ENCODE data around the gene PRSS50. TPM values are rescaled to one million over a fixed set of nuclear protein-coding genes. Genes with fewer than 3 reads are reported as not detected.
"Not testable (repeated sequence)": the region's sequence is repeated elsewhere in the genome, so short reads cannot be mapped to it uniquely, and the experiment has no call there.

PRSS50 gene
- total RNA-seq, 1 donor from 2014 or later: not detected

DNA sequence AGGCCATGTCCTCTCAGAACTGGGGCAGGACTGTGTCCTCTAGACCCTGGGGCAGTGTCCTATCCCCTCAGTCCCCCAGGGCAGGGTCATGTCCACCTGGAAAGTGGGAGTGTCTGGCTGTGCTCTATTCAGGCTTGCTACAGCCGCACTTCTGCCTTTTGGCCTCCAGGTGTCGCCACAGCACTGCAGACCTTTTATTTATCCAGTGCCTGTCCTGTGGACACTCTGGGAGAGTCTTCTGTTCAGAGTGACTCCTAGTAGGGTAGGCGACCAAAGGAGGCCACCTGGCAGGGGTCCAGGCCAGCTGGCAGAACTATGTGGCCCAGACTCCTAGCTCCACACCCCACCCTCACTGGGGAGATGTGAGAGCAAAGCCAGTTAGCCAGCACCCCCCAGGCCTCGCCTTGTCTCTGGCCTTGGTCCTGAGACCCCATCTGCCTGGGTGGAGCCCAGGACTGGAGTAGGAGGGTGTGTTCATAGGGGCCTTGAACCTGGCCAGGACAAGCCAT lies 12.6 kb downstream of the PRSS50 start:
- TF ChIP-seq POLR2A (IDR thresholded peaks at IDR 0.05) (no peak), POLR2AphosphoS5 (IDR thresholded peaks at IDR 0.05; ENCODE audit: insufficient read depth in 1 of 2, low read depth in 1 of 2) (peak in 1 of 2 donors; percentile 25)
- TF ChIP-seq, protein P1, sequence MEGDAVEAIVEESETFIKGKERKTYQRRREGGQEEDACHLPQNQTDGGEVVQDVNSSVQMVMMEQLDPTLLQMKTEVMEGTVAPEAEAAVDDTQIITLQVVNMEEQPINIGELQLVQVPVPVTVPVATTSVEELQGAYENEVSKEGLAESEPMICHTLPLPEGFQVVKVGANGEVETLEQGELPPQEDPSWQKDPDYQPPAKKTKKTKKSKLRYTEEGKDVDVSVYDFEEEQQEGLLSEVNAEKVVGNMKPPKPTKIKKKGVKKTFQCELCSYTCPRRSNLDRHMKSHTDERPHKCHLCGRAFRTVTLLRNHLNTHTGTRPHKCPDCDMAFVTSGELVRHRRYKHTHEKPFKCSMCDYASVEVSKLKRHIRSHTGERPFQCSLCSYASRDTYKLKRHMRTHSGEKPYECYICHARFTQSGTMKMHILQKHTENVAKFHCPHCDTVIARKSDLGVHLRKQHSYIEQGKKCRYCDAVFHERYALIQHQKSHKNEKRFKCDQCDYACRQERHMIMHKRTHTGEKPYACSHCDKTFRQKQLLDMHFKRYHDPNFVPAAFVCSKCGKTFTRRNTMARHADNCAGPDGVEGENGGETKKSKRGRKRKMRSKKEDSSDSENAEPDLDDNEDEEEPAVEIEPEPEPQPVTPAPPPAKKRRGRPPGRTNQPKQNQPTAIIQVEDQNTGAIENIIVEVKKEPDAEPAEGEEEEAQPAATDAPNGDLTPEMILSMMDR (IDR thresholded peaks at IDR 0.05): peak; percentile 89 to 96 (median 94)
- DNase-seq (ENCODE audit: extremely low spot score in 2 of 2): no peak

DNA sequence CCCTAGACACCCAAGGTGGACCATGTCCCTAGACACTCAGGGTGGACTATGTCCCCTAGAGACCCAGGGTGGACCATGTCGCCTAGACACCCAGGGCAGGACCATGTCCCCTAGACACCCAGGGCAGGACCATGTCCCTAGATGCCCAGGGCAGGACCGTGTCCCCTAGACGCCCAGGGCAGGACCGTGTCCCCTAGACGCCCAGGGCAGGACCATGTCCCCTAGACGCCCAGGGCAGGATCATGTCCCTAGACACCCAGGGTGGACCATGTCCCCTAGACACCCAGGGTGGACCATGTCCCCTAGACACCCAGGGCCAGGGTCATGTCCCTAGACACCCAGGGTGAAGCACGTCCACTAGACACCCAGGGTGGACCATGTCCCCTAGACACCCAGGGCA lies 13.3 kb downstream of the PRSS50 start:
- H3K36me3 ChIP-seq: not testable (repeated sequence)

More for the DNA sequence above, 12.6 kb downstream of the PRSS50 start:
- H3K9me3 ChIP-seq: no peaks in the 10 kb centered on the region
- H3K27ac ChIP-seq: no peak overlapping the region
- no peak overlapping the region for H3K4me3 ChIP-seq
- intact Hi-C loops (cut with DNase I): loop anchor here (5.0 to 10.0 kb wide), 2 partner anchors 192 to 290 kb away; no protein-coding TSS in a partner anchor
- H3K4me1 ChIP-seq: peaks cover 37% of the 10 kb centered on the region
- H3K27me3 ChIP-seq: no peaks in the 10 kb centered on the region
- no peaks in the 10 kb centered on the region for H3K36me3 ChIP-seq

DNA sequence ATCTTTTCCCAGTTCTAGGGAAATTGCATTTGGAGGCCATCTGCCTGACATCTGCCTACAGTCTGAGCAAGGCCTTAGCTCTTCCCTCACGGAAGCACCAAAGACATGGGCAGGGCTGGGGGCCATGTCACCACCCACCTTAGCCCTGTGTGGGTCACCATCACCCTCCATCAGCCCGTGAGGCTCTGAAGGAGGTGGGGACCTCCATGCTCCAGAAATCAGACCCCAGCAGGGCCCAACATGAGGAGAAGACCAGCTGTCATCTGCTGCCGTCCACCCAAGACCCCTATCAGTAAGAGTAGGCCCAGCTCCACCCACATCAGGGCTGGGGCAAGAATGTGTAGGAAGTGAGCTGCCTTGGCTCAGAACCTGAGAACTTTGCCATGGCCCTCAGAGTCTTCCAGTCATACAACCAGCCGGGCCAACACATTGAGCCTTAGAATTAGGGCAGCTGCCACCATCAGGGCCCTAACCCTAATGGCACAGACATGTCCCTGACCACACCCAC lies 14.6 kb downstream of the PRSS50 start:
- Histone ChIP-seq H3K27ac (no peak overlapping the region), H3K4me1 (peaks cover 41% of the 10 kb centered on the region), H3K4me3 (no peak overlapping the region), H3K9me3 (no peaks in the 10 kb centered on the region), H3K36me3 (no peaks in the 10 kb centered on the region), H3K27me3 (no peaks in the 10 kb centered on the region)
- TF ChIP-seq POLR2AphosphoS5 (IDR thresholded peaks at IDR 0.05; ENCODE audit: insufficient read depth in 1 of 2, low read depth in 1 of 2) (no peak), POLR2A (IDR thresholded peaks at IDR 0.05) (no peak)
- TF ChIP-seq, protein P1 (IDR thresholded peaks at IDR 0.05): no peak
- intact Hi-C loops (cut with DNase I): loop anchor here (10.0 kb wide), 1 partner anchor 292 kb away; no protein-coding TSS in a partner anchor
- no peak for DNase-seq (ENCODE audit: extremely low spot score in 2 of 2)

More for the DNA sequence above, 13.3 kb downstream of the PRSS50 start:
- H3K9me3 ChIP-seq; H3K4me3 ChIP-seq; DNase-seq (ENCODE audit: extremely low spot score in 2 of 2); H3K27ac ChIP-seq; H3K27me3 ChIP-seq: not testable (repeated sequence)
- intact Hi-C loops (cut with DNase I): loop anchor here (10.0 kb wide), 1 partner anchor 290 kb away; no protein-coding TSS in a partner anchor
- H3K4me1 ChIP-seq: peaks cover 41% of the 10 kb centered on the region

DNA sequence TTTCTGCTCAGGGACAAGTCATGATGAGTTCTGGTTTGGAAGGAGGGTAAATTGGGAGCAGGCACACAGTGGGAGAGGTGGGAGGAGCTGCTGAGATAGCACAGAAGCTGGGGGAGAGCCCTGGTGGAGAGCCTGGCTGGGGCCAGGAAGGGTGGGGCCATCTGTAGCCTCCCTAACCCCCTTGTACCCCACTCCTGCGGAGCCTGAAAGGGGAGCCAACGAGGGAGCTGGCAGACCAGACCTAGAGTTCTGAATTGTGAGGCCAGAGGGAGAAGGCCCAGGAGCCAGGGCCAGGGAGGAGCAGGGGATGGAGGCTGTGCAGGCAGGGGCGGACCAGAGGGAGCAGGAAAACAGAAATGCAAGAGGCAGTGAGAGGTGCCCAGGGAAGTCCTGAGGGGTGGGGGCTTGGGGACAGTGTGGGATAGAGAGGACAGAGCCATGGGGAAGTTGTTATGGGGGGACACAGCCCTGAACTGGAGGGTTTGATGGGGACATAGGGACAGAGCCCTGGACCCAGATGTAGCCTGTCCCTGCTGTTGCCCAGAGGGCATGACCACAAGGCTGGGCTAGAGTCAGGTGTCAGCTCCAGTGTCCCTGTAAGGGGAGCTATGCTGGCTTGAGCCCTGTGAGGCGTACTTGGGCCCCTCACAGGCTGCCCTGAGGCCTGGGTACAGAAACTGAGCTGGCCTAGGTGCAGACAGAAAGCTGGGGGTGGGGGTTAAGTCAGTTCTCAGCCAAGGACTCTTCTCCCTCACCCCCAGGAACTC lies 15.2 kb downstream of the PRSS50 start:
- H3K4me3 ChIP-seq: no peak overlapping the region
- intact Hi-C loops (cut with DNase I): loop anchor here (10.0 kb wide), 1 partner anchor 292 kb away; no protein-coding TSS in a partner anchor
- H3K27ac ChIP-seq: no peak overlapping the region
- TF ChIP-seq, protein P1 (IDR thresholded peaks at IDR 0.05): no peak
- no peak for TF ChIP-seq POLR2A (IDR thresholded peaks at IDR 0.05)
- no peak for TF ChIP-seq POLR2AphosphoS5 (IDR thresholded peaks at IDR 0.05; ENCODE audit: insufficient read depth in 1 of 2, low read depth in 1 of 2)
- no peaks in the 10 kb centered on the region for H3K36me3 ChIP-seq
- H3K27me3 ChIP-seq: no peaks in the 10 kb centered on the region
- peaks cover 41% of the 10 kb centered on the region for H3K4me1 ChIP-seq
- DNase-seq (ENCODE audit: extremely low spot score in 2 of 2): no peak
- H3K9me3 ChIP-seq: no peaks in the 10 kb centered on the region

DNA sequence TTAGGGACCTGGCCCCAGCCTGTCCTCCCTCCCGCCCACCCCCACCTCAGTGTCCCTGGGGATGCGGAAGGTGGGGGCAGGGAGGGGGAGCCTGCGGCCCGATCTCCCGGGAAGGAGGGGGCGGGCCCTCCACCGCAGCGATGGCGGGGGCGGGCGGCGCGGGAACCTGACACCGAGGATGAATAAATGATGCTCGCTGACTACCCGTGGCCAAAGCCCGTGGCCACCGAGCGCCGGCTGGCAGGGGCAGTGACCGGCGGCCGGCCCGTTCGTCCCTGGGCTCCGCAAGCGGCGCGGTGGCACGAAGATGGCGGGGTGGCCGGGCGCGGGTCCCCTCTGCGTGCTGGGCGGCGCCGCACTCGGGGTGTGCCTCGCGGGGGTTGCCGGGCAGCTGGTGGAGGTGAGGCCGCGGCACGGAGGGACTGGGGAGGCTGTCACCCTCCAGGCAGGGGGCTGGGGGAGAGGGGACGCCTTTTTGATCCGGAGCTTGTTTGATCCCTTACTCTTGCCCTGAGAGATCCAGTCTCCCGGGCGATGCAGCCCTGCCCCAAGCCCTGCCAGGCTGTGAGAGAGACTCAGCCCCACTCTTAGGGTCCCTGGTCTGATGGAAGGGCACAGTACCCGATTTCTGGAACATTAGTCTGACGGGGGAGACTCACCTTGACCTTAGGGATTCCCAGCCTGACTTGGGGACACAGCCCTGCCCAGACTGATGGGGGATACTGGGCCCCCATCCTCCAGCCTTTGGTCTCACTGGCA lies 16.3 kb downstream of the PRSS50 start, which contains the start of gene TMIE:
Gene TMIE, plus strand, starts transcription at position 212 of the 759 bp plus-strand sequence. Its CDS starts 96 bp downstream, at position 308.
- Histone ChIP-seq H3K27me3 (no peaks in the 10 kb centered on the region), H3K27ac (no peak within 1 kb of the TSS), H3K36me3 (no peaks in the 10 kb centered on the region), H3K4me1 (peaks cover 41% of the 10 kb centered on the region), H3K9me3 (no peaks in the 10 kb centered on the region), H3K4me3 (peak within 1 kb of the TSS; percentile 24 to 49)
- TF ChIP-seq, protein P1 (IDR thresholded peaks at IDR 0.05): no peak
- TF ChIP-seq POLR2A (IDR thresholded peaks at IDR 0.05) (no peak), POLR2AphosphoS5 (IDR thresholded peaks at IDR 0.05; ENCODE audit: insufficient read depth in 1 of 2, low read depth in 1 of 2) (no peak)
- no peak for DNase-seq (ENCODE audit: extremely low spot score in 2 of 2)
- intact Hi-C loops (cut with DNase I): loop anchor here (10.0 kb wide), 1 partner anchor 293 kb away; no protein-coding TSS in a partner anchor

All from vagina (tissue), 2 donors.